ENCODE results near the gene ZNF236. TPM values are rescaled to one million over a fixed set of nuclear protein-coding genes. Genes with fewer than 3 reads are reported as not detected.

Gene ZNF236
- total RNA-seq, 4 donors from 2014 or later: 15.6 to 28.0 (median 20.6) TPM

- no peak for DNase-seq
- intact Hi-C loops (cut with DNase I): loop anchor here (5.0 kb wide), 2 partner anchors 51 to 196 kb away; no protein-coding TSS in a partner anchor
- H3K27ac ChIP-seq: no peak overlapping the region
Observed at GRCh38 chr18:77006305-77007175, 184.2 kb downstream of the ZNF236 start.

DNA sequence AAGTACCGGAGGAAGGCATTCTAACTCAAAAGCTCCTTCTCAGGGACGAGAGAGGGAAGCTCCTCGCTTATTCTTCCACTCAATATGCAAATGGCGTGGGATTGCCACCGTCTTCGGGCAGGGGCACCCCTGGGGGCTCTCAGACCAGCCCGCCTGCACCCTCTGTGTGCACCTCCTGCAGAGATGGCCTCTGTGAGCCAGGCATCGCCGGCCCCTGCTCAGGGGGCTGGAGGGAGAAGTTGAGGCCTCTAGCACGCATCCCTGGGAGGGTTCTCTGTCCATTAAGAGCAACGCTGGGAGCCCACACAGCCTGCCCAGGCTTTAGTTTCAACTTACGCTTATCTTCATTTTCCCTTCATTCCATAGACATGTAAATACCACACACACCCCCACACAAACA, 184.9 kb downstream of the ZNF236 start:
- TF ChIP-seq POLR2A (IDR thresholded peaks at IDR 0.05): no peak
- TF ChIP-seq, protein P1, sequence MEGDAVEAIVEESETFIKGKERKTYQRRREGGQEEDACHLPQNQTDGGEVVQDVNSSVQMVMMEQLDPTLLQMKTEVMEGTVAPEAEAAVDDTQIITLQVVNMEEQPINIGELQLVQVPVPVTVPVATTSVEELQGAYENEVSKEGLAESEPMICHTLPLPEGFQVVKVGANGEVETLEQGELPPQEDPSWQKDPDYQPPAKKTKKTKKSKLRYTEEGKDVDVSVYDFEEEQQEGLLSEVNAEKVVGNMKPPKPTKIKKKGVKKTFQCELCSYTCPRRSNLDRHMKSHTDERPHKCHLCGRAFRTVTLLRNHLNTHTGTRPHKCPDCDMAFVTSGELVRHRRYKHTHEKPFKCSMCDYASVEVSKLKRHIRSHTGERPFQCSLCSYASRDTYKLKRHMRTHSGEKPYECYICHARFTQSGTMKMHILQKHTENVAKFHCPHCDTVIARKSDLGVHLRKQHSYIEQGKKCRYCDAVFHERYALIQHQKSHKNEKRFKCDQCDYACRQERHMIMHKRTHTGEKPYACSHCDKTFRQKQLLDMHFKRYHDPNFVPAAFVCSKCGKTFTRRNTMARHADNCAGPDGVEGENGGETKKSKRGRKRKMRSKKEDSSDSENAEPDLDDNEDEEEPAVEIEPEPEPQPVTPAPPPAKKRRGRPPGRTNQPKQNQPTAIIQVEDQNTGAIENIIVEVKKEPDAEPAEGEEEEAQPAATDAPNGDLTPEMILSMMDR (IDR thresholded peaks at IDR 0.05): no peak
- Histone ChIP-seq H3K27me3 (no peaks in the 10 kb centered on the region), H3K27ac (no peak overlapping the region), H3K36me3 (no peaks in the 10 kb centered on the region), H3K4me1 (no peaks in the 10 kb centered on the region), H3K9me3 (no peaks in the 10 kb centered on the region), H3K4me3 (replicated peaks in 1 of 3) (no peak overlapping the region)
- DNase-seq: no peak
- 77 to 81% methylated on average over 12 of the region's 12 CpGs for WGBS, 2 donors
- intact Hi-C loops (cut with DNase I): loop anchor here (5.0 kb wide), 2 partner anchors 50 to 195 kb away; no protein-coding TSS in a partner anchor

More at GRCh38 chr18:77006305-77007175, 184.2 kb downstream of the ZNF236 start:
- Histone ChIP-seq H3K9me3 (no peaks in the 10 kb centered on the region), H3K4me3 (replicated peaks in 1 of 3) (no peak overlapping the region), H3K4me1 (no peaks in the 10 kb centered on the region), H3K27me3 (no peaks in the 10 kb centered on the region), H3K36me3 (no peaks in the 10 kb centered on the region)
- no peak for TF ChIP-seq POLR2A (IDR thresholded peaks at IDR 0.05)
- TF ChIP-seq, protein P1 (IDR thresholded peaks at IDR 0.05): no peak
- WGBS, 2 donors: 76 to 79% methylated on average over 26 to 29 of the region's 29 CpGs

DNA sequence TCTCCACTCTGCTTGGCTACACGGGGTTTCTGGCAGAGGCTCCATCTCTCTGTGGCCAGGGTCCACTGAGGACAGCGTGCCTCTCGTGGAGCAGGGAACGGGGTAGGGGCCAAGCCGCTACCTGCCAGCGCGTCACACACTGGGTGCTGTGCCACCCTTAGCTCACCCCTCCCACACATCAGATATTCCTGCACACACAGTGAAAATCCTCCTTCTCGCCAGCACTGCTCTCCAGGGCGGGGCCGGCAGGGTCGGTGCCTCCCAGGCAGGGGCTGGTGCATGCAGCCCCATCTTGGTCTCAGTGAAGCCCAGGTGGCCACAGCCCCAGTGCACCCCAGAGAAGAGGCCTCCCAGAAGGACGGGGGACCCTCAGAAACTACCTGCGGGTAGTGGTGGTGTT, 185.6 kb downstream of the ZNF236 start:
- H3K36me3 ChIP-seq: no peaks in the 10 kb centered on the region
- no peak for DNase-seq
- H3K27me3 ChIP-seq: no peaks in the 10 kb centered on the region
- H3K27ac ChIP-seq: no peak overlapping the region
- 91 to 95% methylated on average over 7 to 13 of the region's 13 CpGs for WGBS, 2 donors
- H3K4me3 ChIP-seq (replicated peaks in 1 of 3): no peak overlapping the region
- TF ChIP-seq, protein P1 (IDR thresholded peaks at IDR 0.05): no peak
- TF ChIP-seq POLR2A (IDR thresholded peaks at IDR 0.05): no peak
- intact Hi-C loops (cut with DNase I): loop anchor here (5.0 kb wide), 2 partner anchors 49 to 194 kb away; no protein-coding TSS in a partner anchor
- H3K4me1 ChIP-seq: peaks cover 1 to 3% of the 10 kb centered on the region in 2 donors
- no peaks in the 10 kb centered on the region for H3K9me3 ChIP-seq

- DNase-seq: no peak
- Histone ChIP-seq H3K9me3 (no peaks in the 10 kb centered on the region), H3K36me3 (no peaks in the 10 kb centered on the region), H3K27ac (no peak overlapping the region), H3K27me3 (no peaks in the 10 kb centered on the region), H3K4me1 (peaks cover 7 to 11% of the 10 kb centered on the region in 2 donors), H3K4me3 (replicated peaks in 1 of 3) (no peak overlapping the region)
- TF ChIP-seq POLR2A (IDR thresholded peaks at IDR 0.05): no peak
- TF ChIP-seq, protein P1 (IDR thresholded peaks at IDR 0.05): no peak
- intact Hi-C loops (cut with DNase I): loop anchor here (5.0 kb wide), 2 partner anchors 49 to 194 kb away; no protein-coding TSS in a partner anchor
- WGBS, 2 donors: 91 to 94% methylated on average over 23 of the region's 23 CpGs
Observed at GRCh38 chr18:77008576-77009315, 186.4 kb downstream of the ZNF236 start.
